Measurements from ENCODE around the gene H1-8.

- TF ChIP-seq CTCF (IDR thresholded peaks at IDR 0.05) = no peak
- TF ChIP-seq POLR2A (IDR thresholded peaks at IDR 0.05) = no peak
These were observed 28.4 kb upstream of the H1-8 start for GRCh38 chr3:129514563-129514962.
